NCI-H146 treated with DMSO at 0.1 percent for 48 hours (cell line): ENCODE data around the gene ZMAT3.
"Not testable (repeated sequence)": the region's sequence is repeated elsewhere in the genome, so short reads cannot be mapped to it uniquely, and the experiment has no call there.

Experiments used
- DNase-seq: peaks from one replicate; lab custom pipeline; 2025; ENCODE audit not compliant: unreplicated experiment; lab: John Stamatoyannopoulos, UW

ZMAT3 gene

DNA sequence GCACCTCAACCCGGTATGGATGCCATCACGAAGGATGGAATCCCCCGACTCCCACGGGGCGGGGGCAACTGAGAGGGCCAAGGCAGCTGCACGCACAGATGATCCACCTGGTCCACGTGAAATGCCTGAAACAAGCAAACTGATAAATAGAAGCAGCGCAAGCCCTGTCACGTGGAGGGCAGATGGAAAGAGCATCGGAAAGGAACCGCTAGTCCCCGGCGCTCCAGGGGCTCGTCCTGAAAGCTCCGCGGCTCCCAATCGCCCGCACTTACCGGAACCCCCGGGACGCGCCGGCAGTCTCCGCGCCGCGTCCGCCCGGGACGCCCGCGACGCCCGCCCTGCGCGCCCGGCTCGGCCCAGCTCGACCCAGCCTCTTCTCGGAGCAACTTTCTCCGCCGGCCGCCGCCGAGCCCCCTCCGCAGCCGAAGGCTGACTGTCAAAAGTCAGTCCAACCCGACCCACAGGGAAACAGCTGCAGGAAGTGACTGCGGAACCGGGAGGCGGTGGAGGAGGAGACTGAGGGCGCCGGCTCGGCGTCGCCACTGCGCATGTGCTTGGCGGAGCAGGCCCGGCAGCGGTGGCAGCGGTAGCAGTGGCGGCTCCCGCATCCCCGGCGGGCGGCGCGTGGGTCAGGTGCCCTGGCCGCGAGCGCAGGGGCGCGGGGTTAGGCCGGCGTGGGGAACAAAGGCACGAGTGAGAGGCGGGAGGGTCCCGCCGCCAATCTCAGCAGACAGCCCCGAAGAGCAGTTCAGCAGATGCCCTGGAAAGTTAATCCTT is at the start of gene ZMAT3:
TSS of gene ZMAT3 (minus strand) at position 487 of the 777 bp plus-strand sequence. CDS start 4,057 bp downstream, outside the sequence.
- peak; percentile 88 for DNase-seq

DNA sequence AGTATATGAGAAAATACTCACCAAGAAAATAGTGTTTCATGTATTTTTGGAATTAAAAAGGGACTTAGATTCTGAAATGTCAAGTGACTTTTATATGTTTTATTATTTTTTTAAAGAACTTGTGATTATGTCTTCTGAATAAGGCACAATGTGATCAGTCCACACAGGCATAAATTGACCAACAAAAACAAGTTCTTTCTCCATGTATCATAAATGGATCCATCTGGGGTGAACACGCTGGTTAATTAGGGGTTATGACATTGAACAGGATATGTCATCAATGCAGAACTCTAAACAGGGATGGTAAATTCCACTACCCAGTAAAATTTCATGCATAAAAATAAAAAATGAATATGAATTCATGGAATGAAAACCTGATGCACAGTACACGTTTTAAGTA is 45.2 kb upstream of the ZMAT3 start:
- DNase-seq: no peak

DNA sequence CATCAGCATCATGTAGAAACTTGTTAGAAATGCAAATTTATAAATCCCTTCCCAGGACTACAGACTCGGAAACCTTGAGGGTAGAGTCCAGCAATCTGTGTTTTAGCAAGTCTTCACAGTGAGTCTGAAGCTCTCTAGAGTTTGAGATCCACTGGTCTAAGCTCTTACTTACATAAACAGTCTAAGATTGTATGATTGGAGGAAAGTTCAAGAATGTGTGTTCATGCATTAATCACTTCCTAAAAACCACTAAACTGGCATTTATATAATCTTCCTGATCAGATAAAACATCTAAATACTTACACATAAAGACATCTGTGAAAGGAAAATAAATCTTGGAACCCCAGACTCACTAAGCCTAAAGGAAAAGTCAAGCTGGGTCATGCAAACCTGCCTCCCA is 43.8 kb upstream of the ZMAT3 start:
- not testable (repeated sequence) for DNase-seq

DNA sequence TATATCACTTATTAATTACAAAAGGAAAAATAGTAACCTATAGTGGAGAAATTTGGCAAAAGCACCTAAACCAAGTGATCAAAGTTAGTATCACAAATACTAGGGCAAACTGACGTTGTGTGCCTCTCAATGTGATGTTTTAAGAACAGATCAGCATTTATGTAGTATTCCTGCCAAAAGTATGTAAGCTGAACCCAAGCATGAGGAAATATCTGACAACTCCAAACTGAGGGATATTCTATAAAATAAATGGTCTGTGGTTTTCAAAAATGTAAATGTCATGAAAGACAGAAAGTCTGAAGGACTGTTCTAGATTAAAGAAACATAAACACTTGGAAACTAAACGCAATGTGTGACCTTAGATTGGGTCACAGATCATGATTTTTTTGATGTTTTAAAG is 42.3 kb upstream of the ZMAT3 start:
- DNase-seq: no peak

DNA sequence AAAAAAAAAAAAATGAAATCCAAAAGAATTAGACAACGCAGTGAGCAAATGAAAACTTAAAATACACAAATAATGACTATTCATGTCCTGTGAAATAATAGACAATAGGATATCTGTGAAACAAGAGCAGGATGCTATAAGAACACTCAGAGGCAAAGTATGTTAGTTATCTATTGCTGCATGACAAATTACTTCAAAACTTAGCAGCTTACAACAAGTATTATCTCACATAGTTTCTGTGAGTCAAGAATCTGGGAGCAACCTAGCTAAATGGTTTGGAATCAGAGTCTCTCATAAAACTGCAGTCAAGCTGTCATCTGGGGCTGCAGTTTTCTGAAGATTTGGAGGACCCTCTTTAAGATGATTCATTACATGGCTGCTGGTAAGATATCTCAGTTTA is 36.5 kb upstream of the ZMAT3 start:
- DNase-seq: no peak

GRCh38 chr3:179107617-179108016 is 36.0 kb upstream of the ZMAT3 start:
- no peak for DNase-seq

GRCh38 chr3:179105881-179106280 is 34.3 kb upstream of the ZMAT3 start:
- DNase-seq: no peak

GRCh38 chr3:179100652-179101051 is 29.0 kb upstream of the ZMAT3 start:
- no peak for DNase-seq

DNA sequence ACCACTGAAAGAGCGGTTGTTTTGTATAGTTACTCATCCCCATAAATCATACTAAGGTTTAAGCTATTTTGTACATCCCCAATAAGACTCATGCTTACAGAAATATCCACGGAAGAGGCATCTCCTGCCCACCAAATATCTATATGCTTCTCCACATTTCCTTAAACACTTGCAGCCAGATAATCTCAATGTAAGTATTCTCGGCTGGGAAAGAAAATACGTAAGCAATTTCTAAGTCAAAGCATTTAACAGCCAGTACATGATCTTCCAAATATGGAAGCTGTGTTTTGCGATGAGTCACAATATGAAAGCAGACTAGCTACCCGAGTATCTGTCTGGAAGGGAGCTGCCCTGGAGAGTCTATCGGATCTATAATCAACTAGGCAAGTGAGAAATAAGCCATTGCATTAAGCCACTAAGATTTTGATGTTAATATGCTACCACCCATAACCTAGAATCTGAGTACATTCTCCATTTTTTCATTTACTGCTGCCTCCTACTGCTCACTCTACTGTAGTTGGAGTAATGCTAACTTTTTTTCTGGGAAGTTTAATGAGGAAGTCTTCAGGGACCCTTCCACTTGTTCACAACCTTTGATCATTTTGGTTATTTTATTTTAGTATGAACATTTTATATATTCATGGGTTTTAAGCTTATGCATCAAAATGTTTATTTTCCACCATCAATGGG is 26.9 kb upstream of the ZMAT3 start:
- no peak for DNase-seq

- no peak for DNase-seq
These were observed 22.2 kb upstream of the ZMAT3 start for GRCh38 chr3:179093807-179094206.

GRCh38 chr3:179091113-179091512 is 19.5 kb upstream of the ZMAT3 start:
- DNase-seq: no peak

GRCh38 chr3:179088306-179088705 is 16.7 kb upstream of the ZMAT3 start:
- DNase-seq: no peak

DNA sequence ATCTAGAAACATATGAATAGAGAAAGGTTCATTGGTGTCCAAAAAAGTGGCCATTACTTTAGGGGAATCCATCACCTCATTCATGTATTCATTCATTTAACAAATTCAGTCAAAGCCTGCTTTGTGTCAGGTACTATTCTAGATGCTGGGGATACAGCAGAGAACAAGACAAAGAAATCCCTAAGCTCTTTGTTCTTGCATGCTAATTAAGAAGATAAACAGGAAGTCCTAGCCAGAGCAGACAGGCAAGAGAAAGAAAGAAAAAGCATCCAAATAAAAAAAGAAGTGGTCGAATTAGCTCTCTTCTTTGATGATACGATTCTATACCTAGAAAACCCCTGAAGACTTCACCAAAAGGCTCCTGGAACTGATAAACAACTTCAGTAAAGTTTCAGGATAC is 12.4 kb upstream of the ZMAT3 start:
- DNase-seq: no peak

DNA sequence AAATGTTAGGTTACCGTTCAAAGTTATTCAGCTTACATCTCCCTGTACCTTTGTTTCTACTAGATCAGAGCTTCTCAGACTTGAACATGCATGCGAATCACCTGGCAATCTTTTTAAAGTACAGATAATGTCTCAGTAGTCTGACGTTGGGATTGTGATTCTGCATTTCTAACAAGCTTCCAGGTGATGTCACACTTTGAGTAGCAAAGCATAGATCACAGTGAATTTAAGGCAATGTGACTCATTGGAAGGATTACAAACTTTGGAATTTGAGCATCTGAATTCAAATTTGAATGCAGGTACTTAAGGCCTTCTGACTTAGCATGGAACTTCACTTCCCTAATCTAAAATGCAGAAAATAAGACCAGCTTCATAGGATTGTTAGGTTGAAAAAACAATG is 10.8 kb upstream of the ZMAT3 start:
- no peak for DNase-seq

DNA sequence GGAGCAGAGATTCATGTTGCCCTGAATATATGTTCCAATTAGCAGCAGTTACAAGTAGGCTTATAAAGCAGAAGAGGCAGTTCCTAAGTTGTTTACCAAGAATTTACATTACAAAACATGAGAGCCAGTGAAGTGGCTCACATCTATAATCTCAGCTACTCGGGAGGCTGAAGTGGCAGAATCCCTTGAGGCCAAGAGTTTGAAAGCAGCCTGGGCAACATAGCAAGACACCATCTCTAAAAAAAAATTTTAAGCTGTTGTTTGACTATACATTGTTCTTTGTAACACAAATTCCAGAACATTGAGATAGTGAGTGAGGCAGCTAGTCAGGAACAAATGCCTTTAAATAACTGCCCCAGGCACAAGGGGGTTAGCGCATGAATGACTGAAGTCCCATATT is 10.3 kb upstream of the ZMAT3 start:
- DNase-seq: no peak

DNA sequence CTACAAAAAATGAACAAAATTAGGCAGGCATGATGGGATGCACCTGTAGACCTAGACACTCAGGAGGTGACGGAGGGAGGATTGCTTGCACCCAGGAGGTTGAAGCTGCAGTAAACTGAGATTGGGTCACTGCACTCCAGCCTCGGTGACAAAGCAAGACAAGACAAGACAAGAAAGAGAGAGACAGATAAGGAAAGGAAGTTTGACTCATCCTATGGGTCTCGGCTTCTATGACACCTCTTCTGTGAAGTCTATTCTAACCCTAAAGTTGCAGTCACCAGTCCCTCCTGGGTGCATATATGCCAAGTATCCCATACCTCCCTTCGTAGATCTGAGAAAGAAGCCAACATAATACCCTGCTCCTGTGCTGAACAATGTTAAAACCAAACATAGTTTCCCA is 7.9 kb upstream of the ZMAT3 start:
- no peak for DNase-seq

DNA sequence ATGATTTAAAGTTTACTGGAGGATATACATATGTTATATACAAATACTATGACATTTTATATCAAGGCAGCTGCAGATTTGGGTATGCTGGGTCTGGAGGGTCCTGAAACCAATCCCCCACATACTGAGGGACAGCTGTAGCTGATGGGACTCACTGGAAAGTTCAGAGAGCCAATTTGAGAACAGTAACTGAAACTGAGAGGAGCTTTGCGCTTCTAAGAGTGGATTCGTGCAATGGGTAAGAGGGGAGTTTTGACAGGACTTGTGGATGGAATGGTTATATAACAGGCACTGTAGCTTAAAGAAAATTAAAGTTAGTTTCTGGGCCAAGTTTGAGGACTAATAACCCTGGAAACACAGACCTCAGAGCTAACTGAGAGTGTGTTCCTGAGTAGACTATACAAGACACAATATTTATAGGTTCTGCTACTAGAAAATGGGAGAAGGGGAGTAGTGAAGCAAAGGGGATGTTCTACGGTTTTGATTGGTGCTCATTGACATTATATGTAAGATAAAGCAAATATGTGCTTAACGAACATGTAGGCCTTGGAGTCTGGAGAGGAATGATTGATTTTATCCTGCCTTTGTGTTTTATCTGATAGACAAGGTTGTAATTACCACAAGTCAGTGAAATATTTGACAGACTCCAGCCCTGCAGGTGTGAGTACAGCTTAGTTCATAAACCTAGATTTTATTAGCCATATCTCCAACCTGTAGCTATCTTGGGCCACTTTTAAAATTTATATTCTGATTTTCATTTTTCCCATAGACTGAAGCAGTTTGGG is 4.8 kb upstream of the ZMAT3 start:
- no peak for DNase-seq

GRCh38 chr3:179074656-179075055 is 3.0 kb upstream of the ZMAT3 start:
- no peak for DNase-seq

DNA sequence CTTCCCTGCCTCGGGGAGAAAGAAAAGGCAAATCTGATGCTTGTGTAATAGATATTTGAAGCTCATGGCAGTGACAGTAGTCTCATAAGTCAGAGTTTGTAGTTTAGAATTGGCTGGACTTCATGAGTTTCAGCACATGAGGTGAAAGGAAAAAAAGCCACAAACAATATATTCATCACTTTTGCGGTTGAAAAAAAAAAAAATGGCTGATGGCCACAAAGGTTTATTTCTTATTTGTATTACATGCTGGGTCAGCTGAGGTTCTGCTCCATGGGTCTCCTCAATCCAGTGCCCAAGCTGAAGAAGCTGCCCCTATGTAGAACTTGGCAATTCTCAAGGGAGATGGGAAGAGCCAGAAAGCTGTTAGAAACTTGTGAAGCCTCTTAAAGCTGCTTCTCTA is 2.2 kb upstream of the ZMAT3 start:
- no peak for DNase-seq

DNA sequence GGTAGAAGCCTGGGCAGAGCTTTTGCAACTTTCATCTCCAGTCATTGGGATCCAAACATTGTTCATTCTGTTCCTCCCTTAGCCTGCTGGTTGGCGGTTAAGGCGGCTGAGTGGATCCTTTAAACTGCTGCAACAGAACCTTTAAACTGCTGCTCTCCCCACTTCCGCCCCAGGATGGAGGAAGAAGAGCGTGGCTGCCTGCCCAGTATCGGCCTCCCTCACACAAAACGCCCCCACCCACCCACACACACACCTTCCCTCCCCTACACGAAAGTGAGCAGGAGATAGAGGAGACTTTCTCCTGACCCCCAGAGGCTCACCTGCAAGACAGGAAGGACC is 460 bp upstream of the ZMAT3 start:
- DNase-seq: peak; percentile 46

DNA sequence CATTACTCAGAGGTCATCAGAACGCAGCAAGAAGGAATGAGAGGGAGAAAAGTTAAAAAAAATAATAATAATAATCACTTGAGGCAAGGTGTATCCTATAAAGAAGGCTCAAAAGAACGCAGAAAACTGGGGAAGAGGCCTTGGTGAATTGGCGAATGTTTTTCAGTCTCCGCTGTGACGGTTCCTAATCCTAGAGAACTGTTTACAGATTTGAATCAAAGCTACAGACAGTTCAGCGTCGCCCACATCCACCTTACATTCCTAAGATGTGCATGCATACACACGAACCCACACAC is 634 bp downstream of the ZMAT3 start:
- DNase-seq: no peak

GRCh38 chr3:179069762-179070390 is 1.7 kb downstream of the ZMAT3 start:
- DNase-seq: peak; percentile 65
